GM19025 (cell line): ENCODE data around the gene PKD1L1.
"Not testable (repeated sequence)": the region's sequence is repeated elsewhere in the genome, so short reads cannot be mapped to it uniquely, and the experiment has no call there.

Source experiments
- ATAC-seq: cut with Tn5 transposase; IDR thresholded peaks from one replicate; pipeline ENCODE4 v1.9.1; 2021; ENCODE audit warnings: mild to moderate bottlenecking, low read depth, moderate library complexity; ENCODE audit not compliant: unreplicated experiment

PKD1L1 gene, protein sequence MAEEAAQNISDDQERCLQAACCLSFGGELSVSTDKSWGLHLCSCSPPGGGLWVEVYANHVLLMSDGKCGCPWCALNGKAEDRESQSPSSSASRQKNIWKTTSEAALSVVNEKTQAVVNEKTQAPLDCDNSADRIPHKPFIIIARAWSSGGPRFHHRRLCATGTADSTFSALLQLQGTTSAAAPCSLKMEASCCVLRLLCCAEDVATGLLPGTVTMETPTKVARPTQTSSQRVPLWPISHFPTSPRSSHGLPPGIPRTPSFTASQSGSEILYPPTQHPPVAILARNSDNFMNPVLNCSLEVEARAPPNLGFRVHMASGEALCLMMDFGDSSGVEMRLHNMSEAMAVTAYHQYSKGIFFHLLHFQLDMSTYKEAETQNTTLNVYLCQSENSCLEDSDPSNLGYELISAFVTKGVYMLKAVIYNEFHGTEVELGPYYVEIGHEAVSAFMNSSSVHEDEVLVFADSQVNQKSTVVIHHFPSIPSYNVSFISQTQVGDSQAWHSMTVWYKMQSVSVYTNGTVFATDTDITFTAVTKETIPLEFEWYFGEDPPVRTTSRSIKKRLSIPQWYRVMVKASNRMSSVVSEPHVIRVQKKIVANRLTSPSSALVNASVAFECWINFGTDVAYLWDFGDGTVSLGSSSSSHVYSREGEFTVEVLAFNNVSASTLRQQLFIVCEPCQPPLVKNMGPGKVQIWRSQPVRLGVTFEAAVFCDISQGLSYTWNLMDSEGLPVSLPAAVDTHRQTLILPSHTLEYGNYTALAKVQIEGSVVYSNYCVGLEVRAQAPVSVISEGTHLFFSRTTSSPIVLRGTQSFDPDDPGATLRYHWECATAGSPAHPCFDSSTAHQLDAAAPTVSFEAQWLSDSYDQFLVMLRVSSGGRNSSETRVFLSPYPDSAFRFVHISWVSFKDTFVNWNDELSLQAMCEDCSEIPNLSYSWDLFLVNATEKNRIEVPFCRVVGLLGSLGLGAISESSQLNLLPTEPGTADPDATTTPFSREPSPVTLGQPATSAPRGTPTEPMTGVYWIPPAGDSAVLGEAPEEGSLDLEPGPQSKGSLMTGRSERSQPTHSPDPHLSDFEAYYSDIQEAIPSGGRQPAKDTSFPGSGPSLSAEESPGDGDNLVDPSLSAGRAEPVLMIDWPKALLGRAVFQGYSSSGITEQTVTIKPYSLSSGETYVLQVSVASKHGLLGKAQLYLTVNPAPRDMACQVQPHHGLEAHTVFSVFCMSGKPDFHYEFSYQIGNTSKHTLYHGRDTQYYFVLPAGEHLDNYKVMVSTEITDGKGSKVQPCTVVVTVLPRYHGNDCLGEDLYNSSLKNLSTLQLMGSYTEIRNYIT (N-terminal part only)

DNA sequence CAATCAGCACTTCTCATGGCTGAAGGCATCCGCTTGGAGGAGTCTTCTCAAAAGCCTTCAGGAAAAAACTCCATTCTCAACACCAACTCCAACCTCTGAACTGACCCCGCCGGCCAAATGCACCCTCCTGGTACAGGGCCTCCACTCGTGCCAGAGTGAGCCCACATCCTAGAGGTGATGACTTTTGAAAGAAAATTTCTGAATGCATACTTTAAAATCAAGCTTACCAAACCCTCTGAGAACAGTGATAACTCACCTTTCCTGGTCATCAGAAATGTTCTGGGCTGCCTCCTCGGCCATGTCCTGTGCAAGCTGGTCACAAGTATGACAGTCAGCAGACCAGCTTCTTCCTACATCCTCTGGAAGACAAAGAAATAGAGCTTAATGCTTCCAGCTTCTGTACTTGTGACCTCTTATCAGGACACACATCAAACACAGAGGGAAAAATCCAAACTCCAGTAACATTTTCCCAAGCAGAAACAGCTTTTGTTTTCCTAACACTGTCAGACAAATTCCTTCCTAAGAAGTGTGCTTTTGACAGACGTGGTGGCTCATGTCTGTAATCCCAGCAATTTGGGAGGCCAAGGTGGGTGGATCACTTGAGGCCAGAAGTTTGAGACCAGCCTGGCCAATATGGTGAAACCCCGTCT is at the start of gene PKD1L1:
Gene PKD1L1 (minus strand): TSS at position 326 of the 650 bp plus-strand sequence. CDS start 26 bp downstream, at position 300.
- ATAC-seq: no peak

DNA sequence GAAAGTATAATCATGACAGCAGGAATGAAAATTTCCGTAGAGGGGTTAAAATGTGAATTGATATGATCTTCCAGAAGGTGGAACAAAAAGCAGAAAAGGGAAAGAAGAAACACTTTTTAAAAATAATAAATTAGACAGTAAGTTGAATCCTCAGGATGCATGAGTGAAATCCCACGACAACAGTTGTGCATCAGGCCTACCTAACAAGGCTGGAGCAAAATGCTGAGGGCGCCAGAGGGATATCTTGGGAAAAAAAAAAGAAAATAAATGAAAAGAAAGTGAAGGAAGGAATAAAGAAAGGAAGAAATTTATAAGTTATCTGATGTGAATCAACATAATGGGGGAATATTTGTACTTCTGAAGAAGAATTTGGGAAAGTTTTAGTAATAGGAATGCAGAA is 44.2 kb upstream of the PKD1L1 start:
- ATAC-seq: no peak

DNA sequence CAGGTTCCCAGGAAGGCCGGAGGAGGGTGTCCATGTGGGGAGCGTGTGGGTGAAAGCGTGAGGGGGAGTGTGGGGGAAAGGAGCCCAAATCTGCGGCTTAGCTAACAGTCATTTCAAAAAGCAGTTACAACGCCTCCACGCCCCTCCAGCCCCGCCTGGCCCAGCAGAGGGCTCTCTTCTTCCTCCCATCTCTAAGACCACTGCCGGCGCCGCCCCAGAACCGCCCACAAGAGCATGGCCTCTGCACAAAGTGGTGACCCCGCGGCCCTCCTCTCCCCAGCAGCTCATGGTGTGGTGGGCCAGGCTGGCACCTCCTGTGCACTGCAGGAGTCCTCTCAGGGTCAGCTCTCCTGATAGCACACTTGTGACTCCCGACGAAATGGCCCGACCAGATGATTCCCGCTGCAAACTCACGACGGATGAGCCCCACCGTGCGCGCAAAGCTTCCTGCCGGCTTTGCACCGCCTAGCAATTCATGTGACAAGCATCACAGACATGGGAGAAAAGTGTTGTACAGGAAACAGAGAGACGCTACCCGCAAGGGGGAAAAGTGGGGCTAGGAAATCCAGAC is 43.6 kb upstream of the PKD1L1 start:
- peak; percentile 99 for ATAC-seq

DNA sequence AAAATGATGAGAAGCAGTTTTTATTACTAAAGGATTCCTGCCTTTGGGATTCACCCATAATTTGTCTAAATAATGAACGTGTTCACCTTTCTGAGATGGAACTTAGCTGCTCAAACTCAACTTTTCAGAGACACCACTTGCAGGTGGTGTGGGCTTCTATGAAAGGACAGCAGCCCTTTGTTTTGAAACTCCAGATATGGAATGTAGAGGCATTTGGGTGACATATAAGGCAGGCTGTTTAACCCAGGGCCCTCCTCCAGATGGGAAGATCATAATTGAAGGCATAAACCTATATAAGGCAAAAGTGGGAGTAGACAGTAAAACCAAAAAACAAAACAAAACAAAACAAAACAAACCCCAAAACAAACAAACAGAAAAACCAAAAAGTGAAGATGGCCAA is 43.0 kb upstream of the PKD1L1 start:
- no peak for ATAC-seq

DNA sequence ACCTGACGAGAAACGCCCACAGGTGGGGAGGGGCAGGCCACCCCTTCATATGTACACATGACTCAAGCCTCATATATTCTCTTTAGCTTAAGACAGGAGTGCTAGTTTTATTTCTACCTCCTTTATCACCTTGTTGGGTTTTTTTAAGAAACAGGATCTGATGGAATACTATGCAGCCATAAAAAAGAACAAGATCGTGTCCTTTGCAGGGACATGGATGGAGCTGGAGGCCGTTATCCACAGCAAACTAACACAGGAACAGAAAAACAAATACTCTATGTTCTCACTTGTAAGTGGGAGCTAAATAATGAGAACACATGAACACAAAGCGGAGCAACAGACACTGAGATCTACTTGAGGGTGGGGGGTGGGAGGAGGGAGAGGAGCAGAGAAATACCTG is 42.3 kb upstream of the PKD1L1 start:
- ATAC-seq: no peak

DNA sequence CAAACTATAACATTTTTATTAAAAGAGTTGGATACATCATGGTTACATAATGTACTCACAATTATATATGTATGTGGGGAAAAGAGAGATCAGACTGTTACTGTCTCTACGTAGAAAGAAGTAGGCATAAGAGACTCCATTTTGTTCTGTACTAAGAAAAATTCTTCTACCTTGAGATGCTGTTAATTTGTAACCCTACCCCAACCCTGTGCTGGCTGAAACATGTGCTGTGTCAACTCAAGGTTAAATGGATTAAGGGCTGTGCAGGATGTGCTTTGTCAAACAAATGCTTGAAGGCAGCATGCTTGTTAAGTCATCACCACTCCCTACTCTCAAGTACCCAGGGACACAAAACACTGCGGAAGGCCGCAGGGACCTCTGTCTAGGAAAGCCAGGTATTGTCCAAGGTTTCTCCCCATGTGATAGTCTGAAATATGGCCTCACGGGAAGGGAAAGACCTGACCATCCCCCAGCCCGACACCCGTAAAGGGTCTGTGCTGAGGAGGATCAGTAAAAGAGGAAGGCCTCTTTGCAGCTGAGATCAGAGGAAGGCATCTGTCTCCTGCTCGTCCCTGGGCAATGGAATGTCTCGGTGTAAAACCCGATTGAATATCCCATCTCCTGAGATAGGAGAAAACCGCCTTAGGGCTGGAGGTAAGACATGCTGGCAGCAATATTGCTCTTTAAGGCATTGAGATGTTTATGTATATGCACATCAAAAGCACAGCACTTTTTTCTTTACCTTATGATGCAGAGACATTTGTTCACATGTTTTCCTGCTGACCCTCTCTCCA is 41.5 kb upstream of the PKD1L1 start:
- not testable (repeated sequence) for ATAC-seq

DNA sequence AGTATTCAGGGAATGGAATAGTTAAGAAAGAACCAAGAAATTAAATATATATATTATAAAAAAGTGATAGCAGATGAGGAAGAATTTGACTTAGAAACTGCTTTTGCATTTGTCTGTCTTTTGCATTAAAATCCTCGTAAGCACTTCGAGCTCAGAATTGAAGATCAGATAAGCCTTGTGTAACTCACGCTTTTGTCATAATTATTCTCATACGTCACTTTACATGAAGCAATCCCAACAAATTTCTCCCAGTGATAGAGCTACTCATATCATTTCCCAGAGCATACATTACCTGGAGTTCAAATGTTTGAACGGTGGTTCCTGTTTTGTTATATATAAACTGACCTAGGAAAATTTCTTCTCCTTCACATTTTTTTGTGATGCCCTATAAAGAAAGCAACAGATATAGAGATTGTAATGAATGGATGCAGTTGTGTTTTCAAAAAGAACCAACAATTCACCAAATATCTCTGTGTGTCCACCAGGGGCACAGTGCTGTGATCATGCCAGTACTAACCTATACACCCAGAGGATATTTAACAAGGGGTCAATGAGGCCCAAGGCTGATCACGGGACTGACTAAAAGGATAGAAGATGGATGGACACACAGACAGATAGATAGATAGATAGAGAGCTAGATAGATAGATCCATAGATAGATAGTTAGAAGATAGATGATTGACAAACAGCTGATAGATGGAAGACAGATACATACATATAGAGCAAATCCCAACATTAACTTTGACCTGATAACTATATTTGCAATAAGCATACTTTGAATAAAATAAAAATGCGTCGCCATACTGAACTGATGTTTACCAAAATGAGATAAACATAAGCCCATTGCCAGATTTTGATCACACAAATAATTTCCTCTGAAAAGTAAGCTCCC is 40.5 kb upstream of the PKD1L1 start:
- no peak for ATAC-seq

DNA sequence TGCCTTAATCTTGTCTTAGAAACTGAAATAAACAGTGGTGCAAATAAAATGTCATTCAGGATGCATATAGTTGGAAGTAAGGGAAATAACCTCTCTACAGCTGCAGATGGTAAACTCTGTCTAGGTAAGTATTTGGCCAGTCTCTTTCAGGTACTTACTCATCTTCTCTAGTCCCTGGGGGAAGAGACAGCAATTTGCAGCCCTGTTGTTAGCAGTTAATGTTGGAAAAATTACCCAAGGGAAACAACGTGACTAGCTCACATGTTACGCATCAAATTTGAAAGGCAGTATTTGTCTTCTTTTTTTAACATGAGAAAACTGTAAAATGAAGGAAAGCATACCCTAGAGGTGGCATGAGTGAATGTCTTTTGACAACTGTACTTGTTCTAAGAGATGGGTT is 34.3 kb upstream of the PKD1L1 start:
- ATAC-seq: no peak

DNA sequence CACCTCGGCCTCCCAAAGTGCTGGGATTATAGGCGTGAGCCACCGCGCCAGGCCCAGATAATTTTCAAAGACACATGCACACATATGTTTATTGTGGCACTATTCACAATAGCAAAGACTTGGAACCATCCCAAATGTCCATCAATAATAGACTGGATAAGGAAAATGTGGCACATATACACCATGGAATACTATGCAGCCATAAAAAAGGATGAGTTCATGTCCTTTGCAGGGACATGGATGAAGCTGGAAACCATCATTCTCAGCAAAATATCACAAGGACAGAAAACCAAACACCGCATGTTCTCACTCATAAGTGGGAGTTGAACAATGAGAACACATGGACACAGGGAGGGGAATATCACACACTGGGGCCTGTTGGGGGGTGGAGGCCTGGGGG is 32.4 kb upstream of the PKD1L1 start:
- ATAC-seq: not testable (repeated sequence)

DNA sequence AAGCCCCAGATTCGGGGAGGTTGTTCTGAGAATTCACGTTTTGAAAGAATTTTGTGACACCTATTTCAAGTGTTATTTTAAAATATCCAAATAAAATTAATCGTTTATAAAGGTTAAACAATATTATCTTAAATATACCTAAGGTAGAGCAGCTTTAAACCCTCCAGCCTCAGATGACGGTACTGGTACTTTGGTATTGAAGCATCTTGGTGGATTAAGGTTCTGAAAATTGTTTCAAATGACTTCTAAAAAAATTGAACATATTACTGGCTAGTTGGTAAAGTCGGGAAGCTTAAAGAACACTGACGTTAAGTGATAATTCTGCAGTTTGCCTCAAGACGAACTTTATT is 31.5 kb upstream of the PKD1L1 start:
- ATAC-seq: no peak

DNA sequence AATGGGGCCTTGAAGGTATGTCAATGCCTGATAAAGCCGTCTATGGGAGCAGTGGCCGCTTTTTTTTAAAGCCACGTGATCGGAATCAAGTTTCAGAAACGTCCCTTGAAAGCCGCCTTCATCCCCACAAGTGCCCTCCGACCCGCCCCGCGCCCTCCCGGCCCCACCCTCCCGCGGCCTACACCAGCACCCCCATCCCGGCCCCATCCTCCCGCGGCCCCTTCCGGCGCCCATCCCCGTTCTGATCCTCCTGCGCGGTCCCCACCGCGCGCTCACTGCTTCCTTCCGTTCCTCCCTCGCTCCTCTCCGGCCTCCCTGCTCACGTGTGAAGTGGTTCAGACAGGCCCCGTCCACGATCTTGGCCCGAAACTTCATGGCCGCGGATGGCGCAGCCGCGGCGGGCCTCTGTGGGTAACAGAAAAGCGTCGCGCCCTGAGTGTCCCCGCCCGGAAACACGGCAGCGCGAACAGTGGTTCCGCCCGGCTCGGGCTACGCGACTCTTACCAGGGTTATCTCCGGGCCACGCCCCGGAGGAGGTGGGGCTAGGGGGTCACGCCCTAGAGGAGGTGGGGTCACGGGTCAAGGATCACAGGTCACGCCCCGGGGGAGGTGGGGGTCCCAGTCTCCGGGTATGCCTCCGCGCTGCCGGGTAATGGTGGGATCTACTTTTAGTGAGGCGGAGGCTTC is 31.0 kb upstream of the PKD1L1 start, which contains the start of gene HUS1:
Gene HUS1 (minus strand): TSS at position 471 of the 687 bp plus-strand sequence. CDS start 96 bp downstream, at position 375.
- ATAC-seq: peak; percentile 99

DNA sequence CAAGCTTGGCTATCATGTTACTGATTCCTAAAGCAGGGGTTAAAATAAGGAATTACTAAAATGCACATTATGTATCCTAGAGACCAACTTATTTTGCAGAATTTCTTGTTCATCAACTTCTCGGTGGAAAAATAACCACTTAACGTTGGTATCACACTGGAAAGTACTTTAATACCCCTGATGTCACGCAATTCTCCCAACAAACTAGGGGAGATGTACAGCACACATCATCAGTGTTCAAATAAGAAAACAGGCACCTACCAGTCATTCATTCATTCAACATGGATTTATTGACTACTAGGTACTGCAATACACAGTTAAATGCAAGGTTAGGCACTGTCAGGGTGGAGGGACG is 30.5 kb upstream of the PKD1L1 start:
- no peak for ATAC-seq

DNA sequence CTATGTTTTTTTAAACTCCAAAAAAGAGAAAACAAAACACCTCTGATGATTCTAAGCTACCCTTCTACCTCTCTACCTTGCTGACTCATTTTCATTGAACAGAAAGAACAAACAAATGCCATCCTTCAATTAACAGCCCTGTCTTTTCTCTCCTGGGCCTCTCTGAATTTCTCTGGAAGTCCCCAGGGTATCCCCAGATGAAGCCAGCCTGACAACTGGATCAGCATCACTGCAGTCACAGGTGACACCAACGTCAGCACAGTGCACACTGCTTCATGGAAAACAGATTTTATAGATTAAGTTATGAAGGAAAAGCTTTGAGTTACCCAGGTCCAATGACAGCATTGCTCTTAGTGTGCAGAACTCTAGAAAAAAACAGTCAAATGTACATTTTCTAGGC is 25.5 kb upstream of the PKD1L1 start:
- ATAC-seq: no peak

DNA sequence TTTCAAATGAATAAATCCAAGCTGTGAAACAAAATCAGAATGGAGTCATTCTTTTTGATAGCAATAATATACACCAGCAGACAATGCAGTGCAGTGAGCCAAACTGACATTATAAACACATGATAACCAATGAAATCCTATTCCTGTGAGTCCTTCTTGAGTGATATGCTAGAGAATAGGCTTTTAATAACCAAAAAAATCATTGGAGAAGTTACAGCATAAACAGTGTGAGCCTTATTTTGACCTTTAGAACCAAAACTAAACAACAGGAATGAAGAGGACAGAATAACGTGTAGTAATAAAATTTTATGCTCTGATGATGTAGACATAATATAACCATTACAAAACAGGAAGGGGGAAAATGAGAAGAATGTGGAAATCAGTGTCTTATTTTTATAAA is 22.5 kb upstream of the PKD1L1 start:
- ATAC-seq: no peak

DNA sequence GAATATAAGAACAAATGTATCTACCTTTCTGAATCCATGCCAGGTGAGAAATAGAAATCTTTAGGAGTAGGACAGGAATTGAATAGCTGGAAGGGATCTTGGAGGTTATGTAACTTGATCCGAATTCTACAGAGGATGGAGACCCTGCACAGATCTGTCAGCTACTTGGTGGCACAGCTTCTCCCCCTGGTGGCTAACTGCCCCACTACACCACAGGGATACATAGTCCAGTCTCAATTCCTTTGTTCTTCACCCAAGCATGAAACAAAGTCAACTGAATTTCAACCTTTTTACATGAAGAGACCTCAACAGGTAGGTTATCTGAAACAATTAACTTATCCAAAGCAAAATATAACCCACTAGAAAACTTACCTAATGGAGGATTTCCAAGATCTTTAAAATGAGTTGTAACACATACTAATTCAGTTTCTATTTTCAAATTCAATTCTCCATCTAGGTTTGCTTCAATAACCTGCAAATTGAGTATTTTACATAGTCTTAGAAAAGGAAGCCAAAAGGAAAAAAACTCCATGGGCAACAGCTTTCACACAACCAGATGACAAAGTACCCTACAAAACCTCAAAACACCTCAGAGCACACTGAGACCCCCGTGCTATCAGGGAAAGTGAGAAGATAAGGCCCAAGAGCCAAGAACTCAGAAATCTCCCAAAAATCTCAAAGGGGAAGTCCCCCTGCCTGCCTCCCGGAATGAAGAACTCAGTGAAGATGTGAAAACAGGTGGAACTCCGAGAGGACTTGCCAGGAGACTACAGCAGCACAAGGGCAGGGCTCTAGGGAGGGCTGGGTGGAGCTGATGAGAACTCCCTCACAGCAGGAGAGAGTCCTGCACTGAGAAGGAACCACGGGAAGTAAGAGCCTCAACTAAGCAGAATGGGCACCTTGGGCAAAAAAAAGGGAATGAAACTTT is 20.8 kb upstream of the PKD1L1 start:
- ATAC-seq: no peak

DNA sequence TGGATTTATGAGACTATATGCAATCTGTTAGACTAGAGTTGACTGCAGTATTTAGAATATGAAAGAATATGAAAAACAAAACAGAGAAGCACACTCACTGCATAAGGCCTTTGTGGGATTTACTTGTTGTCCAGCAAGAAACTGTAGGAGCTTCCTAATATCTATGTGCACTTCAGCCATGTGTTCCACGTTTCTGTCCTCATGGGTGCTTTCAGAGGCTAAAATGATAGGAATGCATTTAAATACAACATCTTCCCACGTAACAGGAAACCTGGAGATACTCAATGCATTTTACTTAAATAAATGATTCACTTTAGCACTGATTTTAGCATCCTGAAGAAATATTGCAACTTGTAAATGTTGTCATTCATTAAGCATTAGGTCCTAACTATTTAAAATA is 19.4 kb upstream of the PKD1L1 start:
- ATAC-seq: no peak

DNA sequence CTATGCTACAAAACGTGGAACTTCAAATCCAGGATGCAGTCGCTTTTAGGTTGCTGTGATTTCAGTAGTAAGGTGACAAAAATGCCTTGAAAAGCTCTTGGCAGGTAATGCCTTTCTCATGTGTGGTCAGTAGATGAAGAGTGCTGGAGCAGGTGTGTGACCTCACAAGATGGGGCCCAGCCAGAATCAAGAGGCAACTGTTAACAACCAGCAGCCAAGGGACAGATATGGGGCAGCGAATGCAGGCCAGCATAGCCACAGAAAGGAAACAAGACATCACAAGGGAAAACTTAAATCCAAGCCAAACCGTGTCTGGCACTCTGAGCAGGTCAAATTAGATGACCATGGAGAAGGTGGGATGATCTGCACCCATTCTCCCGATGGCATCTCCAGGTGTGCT is 18.9 kb upstream of the PKD1L1 start:
- ATAC-seq: no peak
